HG02610 (cell line): ENCODE data around the gene MATN4.

ENCODE experiments used
- ATAC-seq: cut with Tn5 transposase; IDR thresholded peaks from one replicate; pipeline ENCODE4 v1.9.1; 2021; ENCODE audit warnings: mild to moderate bottlenecking, moderate library complexity; ENCODE audit not compliant: unreplicated experiment

MATN4 gene

DNA sequence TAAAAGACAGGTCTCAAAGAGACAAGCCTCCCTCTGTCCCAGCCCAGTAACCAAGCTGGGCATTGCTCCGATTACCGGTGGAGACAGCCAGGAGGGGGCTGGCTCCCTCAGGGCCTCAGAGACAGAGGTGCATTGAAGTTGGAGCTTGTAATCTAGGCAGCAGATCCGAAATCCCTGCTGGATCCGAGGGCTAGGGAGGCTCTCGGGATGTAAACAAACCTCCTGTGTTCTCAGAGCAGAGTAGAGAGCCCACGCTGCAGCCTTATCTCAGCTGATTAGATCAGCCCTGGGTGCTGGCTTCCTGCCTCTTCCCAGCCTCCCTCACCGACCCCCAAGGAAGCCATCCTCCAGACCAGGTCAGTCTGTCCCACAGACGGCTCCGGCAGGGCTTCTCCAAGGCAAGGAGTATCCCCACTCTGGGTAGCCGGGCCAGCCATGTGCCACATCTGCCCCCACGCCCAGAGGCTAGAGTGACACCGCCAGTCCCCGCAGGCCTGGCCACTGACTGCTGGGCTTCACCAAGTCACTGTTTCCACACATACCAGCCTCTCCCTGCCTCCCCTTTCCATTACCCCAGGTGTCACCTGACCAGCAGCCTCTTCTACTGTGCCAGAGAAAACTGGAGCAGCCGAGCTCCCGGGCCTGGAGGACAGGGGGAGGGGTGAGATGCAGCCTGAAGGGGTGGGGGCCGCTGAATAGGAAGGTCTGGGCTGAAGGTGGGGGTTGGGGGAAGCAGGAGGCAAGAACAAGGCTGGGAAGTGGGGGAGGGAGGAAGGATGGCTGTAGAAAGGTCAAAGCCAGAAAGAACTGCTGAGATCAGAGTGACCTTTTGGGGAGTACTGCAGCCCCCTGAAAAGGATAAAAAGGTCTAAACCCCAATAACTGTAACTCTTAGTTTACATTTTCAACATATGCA, 34.1 kb upstream of the MATN4 start:
- no peak for ATAC-seq

DNA sequence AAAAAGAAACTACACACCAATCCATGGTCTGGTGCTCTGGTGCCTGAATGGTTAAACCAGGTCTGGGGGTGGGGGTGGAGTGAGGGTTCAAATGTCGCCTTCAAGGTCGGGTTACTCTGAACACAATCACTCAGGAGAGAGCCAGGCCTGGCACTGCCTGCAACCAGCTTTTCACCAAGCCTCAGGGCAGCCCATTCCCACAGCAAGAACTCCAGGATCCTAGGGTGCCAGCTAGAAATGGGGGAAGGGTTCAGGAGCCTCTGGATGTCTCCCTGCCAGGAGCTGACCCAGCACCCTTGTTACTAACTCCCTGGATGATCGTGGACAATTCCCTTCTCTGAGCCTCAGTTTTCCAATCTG, 33.5 kb upstream of the MATN4 start:
- no peak for ATAC-seq

DNA sequence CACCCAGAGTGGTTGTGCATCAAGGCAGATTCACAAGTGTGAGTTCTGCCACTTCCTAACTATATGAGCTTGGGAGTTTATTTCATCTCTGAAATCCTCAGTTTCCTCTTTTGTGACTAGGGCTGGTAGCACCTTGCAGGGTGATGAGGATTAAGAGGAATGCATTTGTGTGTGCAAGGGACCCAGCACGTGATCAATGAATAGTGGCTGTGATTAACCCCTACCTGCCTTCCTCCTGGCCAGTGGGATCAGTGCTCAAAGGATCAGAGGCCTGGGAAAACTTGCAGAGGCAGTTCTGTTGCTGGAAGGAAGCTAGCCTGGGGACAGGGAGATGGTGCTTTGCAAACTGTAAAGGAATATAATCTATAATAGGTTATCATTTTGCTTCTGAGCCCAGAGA, 32.9 kb upstream of the MATN4 start:
- no peak for ATAC-seq

DNA sequence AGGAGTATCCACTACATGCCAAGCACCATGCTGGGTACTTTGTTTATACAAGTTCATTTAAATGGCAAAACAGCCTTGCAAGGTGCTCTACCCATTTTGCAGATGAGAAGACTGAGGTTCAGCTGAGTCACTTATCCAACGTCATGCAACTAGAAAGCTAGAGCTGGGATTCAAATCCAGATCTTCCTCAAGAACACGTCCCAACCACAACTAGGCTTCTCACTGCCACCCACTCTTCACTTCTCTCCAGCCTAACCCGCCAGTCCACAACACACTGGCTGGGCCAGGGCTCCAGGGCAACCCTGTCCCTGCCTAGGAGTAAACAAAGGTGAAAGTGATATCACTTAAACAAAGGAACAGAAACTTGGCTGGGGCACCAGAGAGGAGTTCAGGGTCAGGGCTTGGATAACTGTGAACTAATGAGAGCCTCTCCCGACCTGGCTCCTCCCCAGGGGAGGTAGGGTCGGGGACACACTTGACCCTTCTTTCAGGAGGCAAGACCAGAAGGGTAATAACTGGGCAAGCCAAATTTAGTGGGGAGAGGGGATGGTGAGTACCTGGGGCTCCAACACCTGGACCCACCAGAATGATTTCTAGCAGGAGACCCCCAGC, 32.2 kb upstream of the MATN4 start:
- no peak for ATAC-seq

DNA sequence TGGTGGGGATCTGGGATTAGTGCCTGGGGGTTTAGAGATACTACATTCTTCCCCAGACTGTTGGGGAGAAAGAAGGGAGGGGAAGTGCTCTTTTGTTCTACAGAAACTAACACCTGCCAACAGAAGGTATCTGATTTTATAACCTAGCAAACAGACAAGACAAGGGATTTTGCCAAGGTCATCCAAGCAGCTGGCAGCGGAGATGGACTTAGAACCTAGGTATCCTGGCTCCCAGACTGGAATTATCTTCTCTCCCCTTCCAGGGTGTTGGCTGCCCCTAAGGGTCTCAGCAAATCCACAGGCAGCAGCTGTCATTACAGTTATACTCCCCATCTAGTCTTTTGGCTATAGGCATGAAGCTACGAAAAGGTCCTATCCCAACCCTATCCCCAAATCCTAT, 31.7 kb upstream of the MATN4 start:
- no peak for ATAC-seq

DNA sequence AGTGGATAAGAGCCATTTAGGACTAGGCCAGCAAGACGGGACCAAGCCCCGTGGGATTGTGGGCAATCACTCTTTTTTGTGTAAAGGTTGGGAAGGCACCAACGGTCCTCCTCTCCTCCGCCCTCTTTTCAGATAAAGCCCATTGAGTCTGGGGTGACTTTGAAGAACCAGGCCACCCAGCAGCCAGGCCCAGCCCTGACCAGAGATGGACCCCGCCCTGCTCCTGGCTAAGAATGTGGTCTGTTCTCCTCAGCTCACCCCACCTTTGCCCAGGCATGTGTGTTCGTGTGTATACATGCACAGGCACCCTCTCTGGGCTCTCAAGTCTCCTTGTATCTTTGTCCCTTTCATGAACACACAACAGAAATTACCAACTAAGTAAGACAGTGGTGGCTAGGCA, 31.0 kb upstream of the MATN4 start:
- ATAC-seq: no peak

DNA sequence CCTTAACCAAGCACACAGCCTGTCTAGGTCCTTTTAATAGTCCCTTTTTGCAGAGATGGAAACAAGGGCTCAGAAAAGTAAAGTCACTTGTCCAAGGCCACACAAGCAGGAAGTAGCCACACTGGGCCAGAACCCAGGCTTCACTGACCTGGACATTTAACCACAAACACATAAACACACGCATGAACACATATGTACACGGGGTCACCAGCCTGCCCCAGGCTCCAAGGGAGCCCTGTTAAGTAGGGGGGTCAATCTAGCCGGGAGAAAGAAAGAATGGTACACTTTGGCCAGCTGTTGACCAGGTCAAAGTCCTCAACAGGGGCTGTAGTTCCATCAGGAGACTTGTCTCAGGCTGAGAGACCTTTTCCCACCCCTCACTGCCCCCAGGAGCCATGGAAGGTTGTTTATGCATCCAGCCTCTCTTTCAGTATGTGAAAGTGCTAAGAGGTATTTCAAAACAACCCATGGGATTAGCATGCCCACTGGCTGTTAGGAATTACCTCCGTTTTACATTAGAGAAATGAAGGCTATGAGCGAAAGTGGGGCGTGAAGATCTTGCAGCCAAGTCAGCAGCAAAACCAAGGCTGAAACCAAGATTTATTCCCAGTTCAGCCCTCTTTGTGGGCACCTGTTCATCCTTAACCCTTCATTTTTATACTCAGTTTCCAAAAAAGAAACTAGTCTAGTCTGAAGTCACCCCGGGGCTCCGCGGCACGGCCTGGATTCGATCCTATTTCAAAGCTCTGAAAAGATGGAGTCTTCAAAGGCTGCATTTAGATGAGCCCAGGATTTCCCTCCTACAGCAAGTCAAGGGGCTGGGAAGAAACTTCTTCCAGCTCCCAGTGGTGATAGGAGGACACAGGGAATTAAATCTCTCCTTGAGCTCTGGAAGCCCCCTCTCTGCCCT, 30.3 kb upstream of the MATN4 start:
- no peak for ATAC-seq

DNA sequence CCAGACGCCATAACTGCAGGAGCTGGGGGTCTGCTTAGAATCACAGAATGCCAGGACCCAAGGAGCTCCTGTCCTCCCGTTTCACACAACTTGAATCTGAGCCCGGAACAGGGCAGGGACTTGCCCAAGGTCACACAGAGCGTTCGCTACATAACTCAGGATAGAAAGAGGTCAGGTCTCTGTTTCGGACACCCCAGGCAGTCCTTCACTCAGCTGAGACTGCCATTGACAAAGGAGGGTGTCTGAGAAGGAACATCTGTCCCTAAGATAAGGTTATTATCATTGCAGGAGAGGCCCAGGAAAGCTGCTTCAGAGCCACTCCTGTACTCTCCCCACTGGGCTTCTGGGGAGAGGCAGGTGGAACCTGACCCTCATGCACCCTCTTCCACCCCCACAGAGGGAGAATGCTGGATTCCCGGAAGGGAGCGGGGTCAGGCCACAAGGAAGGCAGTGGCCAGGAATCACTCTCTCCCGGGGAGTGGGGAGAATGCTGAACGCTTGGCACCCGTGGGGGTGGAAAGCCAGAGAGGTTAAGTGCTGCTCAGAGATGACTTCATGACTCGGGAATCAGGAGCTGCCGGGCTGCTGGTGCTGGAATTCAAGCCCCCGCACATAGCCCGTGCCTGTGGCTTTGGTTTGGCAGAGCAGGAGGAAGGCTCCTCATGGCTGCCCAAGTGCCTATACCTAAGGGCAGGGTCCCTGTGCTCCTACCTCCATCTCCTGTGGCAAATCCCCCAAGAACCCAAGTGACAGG, 29.4 kb upstream of the MATN4 start:
- ATAC-seq: no peak

DNA sequence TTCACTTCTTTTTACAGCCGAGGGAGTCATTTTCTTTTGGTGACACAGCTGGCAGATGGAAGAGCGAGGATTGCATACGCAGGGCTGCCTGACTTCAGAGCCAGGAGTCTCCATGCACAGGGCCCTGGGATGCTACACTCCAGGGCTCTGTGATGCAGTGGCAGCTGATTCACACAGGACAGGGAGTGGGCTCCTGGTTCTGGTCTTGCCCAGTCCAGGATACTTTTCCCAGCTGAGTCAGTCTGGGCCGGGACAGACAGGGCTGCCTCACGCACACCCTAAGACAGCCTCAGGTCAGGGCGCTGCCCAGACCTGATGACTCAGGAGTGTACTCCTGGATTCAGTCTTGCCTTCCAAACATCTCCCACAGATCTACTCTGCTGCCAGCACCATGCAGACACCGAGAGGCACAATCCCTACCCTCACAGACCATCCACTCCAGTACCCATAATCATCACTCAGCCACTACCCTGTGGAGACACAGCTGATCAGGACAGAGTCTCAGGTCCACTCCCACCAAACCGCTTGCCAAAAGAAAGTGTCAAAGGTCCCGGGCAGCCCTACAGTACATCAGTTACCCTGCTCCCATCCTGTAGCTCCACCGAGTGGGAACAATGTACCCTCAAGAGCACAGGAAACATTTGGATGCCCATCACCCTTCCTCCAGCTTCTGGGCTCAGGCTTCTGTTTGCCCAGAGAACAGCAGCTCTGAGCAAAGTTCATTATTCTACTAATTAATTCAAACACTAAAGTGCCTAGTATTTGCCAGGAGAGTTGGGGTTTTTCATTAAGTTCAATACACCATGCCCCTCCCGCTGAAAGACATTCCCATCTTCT, 28.6 kb upstream of the MATN4 start:
- no peak for ATAC-seq

DNA sequence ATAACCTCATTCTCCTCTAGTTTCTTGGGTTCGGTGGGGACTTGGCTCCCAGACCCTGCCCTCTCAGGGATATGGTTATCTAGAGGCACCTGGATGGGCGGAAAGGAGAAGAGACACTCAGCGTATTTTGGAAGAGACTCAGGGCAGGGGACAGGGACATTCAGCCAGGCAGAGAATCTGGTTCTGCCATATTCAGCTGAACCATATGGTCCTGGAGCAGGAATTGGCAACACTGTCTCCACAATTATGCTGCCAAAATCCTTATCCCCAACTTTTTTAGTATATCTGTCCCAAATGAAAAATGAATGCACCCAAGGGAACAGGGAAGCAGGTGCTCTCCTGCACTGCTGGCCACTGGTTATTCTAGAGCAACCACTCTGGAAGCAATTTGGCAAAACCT, 22.4 kb upstream of the MATN4 start:
- ATAC-seq: no peak

DNA sequence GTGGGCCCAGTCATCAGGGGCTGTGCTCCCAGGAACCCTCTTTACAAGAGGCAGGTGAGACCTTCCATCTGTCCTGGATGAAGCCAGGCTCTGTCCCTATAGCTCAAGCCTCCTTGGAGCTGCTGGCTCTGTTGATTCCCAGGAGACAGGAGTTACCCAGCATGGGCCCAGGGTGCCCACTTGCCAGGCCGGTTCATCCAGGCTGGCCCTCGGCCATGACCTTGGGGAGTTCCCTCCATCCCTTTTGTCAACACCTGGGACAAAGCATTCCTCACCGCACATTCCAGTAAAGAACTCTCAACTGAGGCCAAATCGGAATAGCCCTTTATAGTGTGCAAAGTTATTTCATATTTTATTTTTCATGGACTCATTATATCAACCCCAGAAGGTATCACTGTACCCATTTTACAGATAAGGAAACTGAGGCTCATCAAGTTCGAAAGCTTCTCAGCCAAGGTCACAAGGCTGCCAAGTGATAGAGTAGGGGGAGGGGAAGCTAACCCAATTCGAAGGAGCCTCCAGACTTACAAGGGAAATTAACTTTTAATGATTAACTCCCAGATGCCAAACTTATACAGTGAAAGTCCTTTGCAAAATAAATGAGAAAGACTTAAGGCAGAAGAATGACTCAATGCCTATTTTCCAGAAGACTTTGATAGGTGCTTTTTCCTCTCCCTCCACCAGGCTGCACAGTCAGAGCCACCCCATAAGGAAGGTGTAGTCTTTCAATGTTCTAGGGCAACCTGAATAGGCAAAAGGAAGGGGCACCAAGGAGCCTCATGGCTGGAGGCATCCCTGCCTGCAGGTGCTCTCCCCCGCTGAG, 21.6 kb upstream of the MATN4 start:
- ATAC-seq: no peak

DNA sequence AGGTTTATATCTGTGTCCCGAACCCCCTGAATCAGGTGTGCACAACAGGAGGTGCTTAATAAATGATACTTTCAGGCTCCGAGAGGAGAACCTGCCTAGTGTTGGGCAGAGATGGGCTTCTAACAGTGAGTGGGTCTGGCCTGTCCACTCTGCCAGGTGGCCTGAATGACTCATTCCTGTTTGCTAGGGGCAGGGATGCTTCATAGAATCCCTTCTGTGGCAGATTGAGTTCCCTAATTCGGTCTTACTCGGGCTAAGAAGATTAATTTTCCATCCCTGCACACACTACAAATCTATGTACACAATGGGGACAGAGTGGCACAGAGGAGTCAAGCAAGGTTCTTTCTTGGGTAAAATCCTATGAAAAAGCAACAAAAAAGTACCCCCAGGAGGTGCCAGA, 20.4 kb upstream of the MATN4 start:
- ATAC-seq: no peak

DNA sequence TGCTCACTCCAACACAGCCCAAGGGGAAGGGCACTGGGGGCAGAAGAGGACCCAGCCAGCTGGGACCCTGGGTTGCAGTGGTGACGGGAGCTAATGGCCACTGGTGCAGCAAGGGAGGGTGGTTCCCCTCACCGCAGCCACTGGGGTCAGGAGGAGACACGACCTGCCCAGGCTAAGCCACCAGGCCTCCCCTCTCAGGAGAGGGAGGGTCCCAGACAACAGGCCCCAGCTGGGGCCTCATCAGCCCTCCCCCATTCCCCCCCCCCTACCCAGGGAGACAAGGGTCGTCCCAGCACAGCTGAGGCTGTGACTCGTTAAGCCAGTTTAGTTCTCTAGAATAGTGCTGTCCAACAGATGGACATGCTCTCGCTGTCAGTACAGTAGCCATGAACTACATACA, 17.3 kb upstream of the MATN4 start:
- no peak for ATAC-seq

DNA sequence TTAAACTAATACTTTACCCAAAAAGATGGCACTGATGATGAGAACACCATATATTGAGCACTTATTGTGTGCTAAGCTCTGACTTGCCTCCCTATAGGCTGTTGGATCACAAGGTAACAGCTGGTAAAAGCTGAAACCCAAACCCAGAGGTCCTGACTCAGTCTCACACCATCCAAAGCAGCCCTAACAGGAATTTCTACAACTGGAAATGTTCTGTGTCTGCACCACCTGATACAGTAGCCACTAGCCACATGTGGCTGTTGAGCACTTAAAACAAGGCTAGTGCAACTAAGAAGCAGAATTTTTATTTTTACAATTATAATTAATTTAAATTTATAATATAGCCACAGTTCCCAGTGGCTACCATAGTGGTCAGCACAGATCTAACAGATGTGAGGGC, 15.6 kb upstream of the MATN4 start:
- ATAC-seq: no peak

DNA sequence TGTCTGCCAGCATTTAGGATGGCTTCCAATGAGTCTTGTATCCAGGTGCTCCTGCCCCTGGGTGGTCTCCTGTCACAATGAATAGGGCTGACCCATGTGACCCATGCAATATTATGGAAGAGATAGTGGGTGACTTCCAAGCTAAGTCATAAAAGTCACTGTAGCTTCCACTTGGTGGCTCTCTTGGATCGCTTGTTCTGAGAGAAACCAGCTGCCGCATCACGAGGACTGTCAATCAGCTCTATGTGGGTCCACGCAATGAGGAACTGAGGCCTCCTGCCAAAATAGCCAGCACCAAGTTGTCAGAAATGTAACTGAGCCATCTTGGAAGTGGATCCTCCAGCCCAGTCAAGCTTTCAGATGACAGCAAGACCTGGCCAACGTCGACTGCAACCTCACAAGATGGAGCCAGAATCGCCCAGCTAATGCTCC, 14.9 kb upstream of the MATN4 start:
- ATAC-seq: no peak

DNA sequence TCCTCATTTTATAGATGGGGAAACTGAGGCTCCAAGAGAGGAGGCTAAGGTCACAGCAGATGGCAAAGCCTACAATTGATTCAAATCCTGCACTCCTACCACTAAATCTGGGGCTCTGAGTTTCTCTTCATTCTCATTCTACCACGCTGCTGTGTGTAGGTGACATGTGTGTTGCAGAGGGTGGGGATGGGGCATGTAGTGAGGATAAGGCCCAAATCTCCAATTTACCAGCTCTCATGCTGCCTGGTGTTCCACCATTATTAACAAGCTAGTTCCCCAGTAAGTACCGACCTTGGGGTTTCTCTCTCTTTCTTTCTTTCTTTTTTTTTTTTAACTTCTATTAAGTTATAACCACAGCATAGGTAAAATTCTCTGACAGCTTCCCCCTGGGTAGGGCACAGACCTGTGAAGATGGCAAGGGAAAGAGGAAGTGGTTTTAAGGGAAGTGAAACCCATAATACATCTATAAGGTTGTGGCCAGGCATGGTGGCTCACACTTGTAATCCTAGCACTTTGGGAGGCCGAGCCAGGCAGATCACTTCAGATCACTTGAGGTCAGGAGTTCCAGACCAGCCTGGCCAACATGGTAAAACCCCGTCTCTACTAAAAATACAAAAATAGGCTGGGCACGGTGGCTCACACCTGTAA, 13.0 kb upstream of the MATN4 start:
- no peak for ATAC-seq

DNA sequence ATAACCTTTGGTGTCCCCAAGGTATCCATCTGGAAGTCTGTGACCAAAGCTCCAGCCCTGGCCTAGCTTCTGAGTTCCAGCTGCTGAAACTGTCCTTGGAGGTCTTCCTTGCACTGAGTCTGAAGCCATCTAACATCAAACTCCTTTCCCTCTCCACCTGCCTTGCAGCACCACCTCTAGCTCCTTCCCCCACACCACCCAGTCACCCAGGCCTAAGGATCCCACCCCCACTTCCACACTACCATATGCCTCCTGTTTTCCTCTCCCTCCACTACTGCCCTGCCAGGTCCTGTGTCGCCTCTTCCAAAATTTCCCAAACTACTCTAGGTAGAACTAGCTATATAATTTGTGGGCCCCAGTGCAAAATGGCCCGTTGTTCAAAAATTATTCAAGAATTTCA, 10.8 kb upstream of the MATN4 start:
- ATAC-seq: no peak

DNA sequence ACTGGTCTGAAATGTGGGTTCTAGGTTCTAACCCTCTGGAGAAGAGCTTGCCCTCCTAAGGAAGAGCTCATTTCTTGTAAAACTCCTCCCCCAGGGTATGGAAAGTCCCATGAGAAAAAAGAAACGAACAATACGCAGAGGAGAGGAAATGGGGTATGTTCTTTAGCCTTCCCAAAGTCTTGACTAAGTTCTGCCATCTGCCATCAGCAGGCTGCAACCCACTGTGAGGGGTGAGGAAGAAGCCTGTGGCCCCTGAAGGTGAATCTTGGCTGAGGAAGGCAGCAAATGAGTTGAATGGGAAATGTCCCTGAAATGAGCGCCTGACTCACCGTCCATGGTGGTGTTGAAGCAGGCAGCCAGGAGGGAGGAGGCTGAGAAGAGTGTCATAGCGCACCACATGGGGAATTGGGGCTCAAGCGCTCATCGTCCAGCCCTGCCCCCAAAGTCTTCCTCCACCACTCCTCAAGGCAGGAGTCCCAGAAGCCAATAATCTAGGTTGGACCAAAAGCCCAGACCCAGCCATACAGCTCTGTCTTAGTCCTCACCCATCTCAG, 10.4 kb upstream of the MATN4 start:
- no peak for ATAC-seq
